NCI-H2029 treated with DMSO at 0.1 percent for 48 hours (cell line): ENCODE measurements around the gene RXFP3.
"Not testable (repeated sequence)": the region's sequence is repeated elsewhere in the genome, so short reads cannot be mapped to it uniquely, and the experiment has no call there.

Source experiments
- DNase-seq: peaks from one replicate; lab custom pipeline; 2025; lab: John Stamatoyannopoulos, UW

The RXFP3 gene

GRCh38 chr5:33936381-33937016 is at the start of gene RXFP3:
RXFP3 (plus strand) TSS chr5:33936386; CDS start chr5:33936741, 355 bp downstream.
- peak; percentile 31 for DNase-seq

DNA sequence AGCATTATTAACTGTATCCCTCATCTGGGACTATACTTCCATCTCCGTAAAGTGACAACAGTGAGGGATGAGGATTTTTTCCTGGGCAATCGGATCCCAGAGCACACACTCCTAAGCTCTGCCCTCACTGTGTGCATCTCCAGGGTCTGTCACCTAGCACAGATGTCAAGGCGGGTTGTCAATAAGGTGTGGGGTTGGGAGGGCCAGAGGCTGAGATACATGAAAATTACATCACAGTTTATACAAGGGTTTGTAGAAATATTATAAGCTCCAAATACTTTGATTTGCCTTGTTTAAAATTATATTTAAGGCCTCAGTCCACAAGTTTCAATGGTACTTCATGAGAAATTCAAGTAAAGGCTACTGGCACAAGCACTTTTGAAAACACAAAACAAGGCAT is 48.9 kb upstream of the RXFP3 start:
- no peak for DNase-seq

DNA sequence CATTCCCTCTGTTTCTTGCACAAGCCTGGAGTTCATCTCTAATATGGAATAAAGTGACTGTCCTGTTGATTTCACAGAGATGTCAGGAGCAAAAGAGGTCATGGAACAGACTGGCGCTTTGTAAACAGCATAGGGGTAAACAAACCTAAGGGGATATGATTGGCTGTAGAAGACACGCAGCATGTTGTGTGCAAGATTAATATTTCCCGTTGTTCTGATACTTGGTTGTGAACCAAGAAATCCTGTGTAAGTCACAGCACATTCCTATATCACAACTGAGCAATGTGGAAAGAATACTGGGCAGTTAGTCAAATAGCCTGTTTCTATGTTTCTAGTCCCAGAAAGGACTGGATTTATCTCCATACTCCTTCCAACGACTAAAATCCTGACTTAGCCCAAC is 47.6 kb upstream of the RXFP3 start:
- no peak for DNase-seq

DNA sequence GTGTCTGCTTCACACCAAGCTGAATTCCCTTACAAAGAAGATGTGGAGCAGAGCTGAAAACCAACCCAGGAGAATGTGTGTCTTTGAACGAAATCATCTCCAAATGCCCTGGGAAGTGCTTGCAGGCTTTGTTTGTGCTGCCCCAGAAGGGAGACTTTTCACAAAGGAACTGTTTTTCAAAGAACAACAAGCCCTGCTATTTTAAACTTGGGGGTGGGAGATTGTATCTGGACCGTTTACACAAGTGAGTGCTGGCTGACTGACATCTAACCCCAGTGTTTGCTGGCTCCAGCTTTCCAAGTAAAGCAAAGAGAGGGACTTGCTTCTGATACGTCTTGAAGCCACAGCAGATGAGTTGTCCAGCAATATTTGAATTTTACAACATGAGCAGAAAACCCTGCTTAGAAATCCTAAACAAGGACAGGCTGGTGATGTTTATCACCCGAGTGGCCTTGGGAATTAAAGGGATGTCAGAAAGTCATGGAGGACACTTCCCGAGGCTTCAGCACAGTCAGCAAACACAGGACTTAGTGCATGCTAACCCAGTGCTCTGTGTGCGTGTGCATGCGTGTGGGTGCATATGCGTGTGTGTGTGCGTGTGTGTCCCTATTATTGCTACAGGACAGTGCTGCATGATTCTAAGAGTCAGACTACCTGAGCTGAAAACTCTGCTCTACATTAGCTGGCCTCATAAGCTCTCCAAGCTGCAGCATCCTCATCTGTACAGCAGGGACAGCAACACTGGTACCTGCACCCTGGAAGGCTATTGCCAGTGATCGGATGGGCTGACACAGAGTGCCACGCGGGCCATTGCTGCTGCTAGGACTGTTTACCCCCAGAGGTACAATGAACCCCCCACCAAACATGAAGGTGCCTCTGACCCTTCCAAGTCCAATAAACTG is 45.8 kb upstream of the RXFP3 start:
- DNase-seq, result no peak

- no peak for DNase-seq
Measured at GRCh38 chr5:33891446-33891787, 44.8 kb upstream of the RXFP3 start.

GRCh38 chr5:33891788-33892619 is 44.2 kb upstream of the RXFP3 start, which contains the start of gene ADAMTS12:
ADAMTS12 (minus strand) TSS chr5:33891990; CDS start chr5:33891856, 134 bp downstream.
- no peak for DNase-seq

- no peak for DNase-seq
Measured at GRCh38 chr5:33892620-33893137, 43.5 kb upstream of the RXFP3 start.

GRCh38 chr5:33894566-33894965 is 41.6 kb upstream of the RXFP3 start:
- no peak for DNase-seq

GRCh38 chr5:33901156-33901555 is 35.0 kb upstream of the RXFP3 start:
- no peak for DNase-seq

- DNase-seq, result no peak
Measured at GRCh38 chr5:33903118-33903517, 33.1 kb upstream of the RXFP3 start.

GRCh38 chr5:33905381-33905780 is 30.8 kb upstream of the RXFP3 start:
- DNase-seq, result no peak

GRCh38 chr5:33906248-33906647 is 29.9 kb upstream of the RXFP3 start:
- DNase-seq, result not testable (repeated sequence)

- DNase-seq, result not testable (repeated sequence)
Measured at GRCh38 chr5:33914844-33915243, 21.3 kb upstream of the RXFP3 start.

- no peak for DNase-seq
Measured at GRCh38 chr5:33921002-33921401, 15.2 kb upstream of the RXFP3 start.

DNA sequence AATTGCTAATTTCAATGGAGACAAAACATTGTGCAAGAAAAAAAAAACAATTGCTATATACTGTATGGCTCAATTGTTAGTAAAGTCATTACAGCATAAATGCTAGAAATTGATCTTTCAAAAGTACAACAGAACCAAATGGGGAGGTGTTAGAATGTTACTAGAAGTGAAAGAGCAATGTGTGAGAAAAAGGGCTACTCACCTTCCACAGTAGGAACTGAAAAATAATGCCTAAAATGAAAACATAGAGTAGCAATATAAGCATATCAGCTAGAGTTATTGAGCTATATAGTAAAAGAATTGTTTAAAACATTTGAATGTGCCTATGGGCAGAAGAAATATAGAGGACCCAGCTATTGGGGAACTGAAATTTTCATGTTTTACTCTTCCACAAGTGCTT is 10.9 kb upstream of the RXFP3 start:
- no peak for DNase-seq

- no peak for DNase-seq
Measured at GRCh38 chr5:33927685-33928084, 8.5 kb upstream of the RXFP3 start.

- no peak for DNase-seq
Measured at GRCh38 chr5:33928283-33928682, 7.9 kb upstream of the RXFP3 start.

GRCh38 chr5:33929925-33930690 is 6.1 kb upstream of the RXFP3 start:
- DNase-seq, result no peak

DNA sequence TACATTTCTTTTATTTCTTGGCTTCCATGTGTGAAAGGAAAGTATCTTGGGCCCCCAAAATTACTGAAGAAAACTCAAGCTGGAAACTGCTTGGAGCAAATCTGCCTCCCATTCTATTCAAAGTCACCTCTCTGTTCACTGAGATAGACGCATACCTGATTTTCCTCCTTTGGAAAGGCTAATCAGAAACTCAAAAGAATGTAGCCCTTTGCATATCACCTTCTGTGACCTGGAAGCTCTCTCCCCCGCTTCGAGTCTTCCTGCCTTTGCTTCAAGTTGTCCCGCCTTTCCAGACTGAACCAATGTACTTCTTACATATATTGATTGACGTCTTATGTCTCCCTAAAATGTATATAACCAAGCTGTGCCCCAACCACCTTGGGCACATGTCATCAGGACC is 5.0 kb upstream of the RXFP3 start:
- DNase-seq, result no peak

- no peak for DNase-seq
Measured at GRCh38 chr5:33933723-33934169, 2.4 kb upstream of the RXFP3 start.

DNA sequence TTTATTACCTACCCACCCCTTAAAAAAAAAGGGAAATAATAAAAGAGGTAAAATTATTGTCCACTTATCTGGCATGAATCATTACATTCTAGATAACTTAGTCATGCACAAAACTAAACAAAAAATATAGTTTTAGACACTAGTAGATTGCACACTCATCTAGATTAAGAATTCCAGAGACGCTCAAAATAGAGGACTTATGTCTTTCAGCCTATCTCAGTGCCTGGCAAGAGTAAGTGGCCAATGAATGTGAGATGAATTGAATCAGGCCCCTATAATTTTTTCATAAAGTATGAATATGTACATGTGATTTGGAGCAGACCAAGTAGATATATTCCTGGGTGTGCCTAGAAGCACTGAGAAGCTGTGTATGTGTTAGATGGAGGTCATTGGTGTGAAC is 2.0 kb upstream of the RXFP3 start:
- DNase-seq, result no peak
